Stimulated activated CD8-positive, alpha-beta memory T cell treated with anti-CD3 and anti-CD28 coated beads, Interleukin-4, amount 100 ng/mL, for 48 hours (primary cell): ENCODE measurements around the gene THBS1.

ENCODE experiments used
- DNase-seq: peaks from one replicate; pipeline ENCODE4 v3.0.0-alpha.2; 2020

Gene THBS1

GRCh38 chr15:39589815-39590644 is 9.2 kb downstream of the THBS1 start:
- no peak for DNase-seq

DNA sequence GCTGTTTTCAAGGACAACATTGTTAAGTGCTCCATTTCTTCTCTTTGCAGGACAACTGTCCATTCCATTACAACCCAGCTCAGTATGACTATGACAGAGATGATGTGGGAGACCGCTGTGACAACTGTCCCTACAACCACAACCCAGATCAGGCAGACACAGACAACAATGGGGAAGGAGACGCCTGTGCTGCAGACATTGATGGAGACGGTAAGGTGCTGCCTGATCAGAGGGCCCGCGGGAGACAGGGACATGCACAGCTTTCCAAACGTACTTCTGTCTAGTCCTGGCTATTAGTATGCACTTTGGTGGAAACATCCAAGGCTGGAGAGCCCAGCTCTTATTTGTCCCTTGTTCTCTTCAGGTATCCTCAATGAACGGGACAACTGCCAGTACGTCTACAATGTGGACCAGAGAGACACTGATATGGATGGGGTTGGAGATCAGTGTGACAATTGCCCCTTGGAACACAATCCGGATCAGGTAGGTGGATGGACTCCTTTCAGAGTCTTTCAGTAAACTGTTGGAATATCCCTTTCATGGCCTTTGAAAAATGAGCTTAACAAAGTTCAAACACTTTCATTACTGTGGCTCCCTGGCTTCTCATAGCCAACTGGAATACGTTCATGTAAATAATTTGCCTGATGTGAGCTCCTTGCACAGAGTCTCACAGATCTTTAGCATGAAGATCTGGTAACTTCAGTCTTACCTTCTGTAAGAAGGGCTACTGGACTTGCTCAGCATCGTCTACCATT is 10.4 kb downstream of the THBS1 start:
- no peak for DNase-seq

GRCh38 chr15:39591896-39592315 is 11.0 kb downstream of the THBS1 start:
- DNase-seq = no peak

GRCh38 chr15:39592500-39592899 is 11.6 kb downstream of the THBS1 start:
- DNase-seq = no peak

DNA sequence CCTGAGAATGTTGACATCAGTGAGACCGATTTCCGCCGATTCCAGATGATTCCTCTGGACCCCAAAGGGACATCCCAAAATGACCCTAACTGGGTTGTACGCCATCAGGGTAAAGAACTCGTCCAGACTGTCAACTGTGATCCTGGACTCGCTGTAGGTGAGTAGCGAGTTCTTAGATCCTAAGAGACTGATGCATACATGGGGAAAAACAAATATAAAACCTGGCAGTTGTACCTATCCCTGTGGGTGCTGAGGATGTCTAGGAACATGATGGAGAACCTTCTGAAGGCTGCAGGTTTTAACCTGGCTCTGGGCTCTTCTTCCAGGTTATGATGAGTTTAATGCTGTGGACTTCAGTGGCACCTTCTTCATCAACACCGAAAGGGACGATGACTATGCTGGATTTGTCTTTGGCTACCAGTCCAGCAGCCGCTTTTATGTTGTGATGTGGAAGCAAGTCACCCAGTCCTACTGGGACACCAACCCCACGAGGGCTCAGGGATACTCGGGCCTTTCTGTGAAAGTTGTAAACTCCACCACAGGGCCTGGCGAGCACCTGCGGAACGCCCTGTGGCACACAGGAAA is 12.3 kb downstream of the THBS1 start:
- no peak for DNase-seq

- DNase-seq = no peak
Measured at GRCh38 chr15:39593656-39594445, 13.0 kb downstream of the THBS1 start.

DNA sequence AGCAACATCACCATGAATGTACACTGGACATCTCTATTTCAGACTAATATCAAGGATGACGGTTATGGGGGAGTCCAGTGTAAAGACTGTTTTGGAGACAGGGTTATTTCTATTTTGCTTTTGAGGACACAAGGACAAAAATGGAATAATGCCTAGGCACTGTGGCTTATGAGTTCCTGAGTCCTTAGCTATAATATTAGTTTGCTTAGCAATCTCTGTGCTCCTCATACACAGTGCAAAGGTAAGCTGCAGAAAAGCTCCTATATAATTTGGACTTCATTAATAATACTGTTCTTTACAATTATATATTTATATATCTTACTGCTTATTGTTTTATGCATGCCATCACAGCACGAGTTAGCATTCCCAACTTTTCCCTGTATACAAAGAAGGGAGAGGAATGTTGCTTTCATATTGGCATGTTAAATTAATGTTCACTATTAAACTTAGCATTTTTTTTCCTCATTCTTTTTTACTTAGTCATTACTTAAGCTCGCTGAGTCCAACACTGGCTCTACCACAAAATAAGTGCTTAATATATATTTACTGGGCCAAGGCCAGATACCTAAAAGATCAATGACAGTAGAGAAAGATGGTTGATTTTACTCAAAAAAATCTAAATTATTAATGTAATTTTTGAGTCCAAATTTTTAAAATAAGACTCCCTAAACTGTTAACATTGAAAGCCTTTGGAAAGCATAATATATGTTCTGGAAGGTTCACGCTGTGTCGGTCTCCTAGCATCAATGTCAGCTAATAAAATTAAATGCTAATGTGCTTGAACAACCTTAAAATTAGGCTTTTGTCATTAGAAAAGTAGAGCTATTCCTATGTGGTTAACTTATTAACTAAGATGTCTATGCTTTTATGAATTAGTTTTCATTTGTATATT is 13.8 kb downstream of the THBS1 start:
- no peak for DNase-seq

DNA sequence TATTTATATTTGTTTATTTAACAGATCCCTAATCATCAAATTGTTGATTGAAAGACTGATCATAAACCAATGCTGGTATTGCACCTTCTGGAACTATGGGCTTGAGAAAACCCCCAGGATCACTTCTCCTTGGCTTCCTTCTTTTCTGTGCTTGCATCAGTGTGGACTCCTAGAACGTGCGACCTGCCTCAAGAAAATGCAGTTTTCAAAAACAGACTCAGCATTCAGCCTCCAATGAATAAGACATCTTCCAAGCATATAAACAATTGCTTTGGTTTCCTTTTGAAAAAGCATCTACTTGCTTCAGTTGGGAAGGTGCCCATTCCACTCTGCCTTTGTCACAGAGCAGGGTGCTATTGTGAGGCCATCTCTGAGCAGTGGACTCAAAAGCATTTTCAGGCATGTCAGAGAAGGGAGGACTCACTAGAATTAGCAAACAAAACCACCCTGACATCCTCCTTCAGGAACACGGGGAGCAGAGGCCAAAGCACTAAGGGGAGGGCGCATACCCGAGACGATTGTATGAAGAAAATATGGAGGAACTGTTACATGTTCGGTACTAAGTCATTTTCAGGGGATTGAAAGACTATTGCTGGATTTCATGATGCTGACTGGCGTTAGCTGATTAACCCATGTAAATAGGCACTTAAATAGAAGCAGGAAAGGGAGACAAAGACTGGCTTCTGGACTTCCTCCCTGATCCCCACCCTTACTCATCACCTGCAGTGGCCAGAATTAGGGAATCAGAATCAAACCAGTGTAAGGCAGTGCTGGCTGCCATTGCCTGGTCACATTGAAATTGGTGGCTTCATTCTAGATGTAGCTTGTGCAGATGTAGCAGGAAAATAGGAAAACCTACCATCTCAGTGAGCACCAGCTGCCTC is 14.7 kb downstream of the THBS1 start:
- no peak for DNase-seq

DNA sequence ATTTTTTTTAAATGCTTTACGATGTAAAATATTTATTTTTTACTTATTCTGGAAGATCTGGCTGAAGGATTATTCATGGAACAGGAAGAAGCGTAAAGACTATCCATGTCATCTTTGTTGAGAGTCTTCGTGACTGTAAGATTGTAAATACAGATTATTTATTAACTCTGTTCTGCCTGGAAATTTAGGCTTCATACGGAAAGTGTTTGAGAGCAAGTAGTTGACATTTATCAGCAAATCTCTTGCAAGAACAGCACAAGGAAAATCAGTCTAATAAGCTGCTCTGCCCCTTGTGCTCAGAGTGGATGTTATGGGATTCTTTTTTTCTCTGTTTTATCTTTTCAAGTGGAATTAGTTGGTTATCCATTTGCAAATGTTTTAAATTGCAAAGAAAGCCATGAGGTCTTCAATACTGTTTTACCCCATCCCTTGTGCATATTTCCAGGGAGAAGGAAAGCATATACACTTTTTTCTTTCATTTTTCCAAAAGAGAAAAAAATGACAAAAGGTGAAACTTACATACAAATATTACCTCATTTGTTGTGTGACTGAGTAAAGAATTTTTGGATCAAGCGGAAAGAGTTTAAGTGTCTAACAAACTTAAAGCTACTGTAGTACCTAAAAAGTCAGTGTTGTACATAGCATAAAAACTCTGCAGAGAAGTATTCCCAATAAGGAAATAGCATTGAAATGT is 15.6 kb downstream of the THBS1 start:
- no peak for DNase-seq

DNA sequence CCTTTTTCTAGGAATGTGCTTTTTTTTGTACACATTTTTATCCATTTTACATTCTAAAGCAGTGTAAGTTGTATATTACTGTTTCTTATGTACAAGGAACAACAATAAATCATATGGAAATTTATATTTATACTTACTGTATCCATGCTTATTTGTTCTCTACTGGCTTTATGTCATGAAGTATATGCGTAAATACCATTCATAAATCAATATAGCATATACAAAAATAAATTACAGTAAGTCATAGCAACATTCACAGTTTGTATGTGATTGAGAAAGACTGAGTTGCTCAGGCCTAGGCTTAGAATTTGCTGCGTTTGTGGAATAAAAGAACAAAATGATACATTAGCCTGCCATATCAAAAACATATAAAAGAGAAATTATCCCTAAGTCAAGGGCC is 16.5 kb downstream of the THBS1 start:
- DNase-seq = no peak

GRCh38 chr15:39597751-39598185 is 16.9 kb downstream of the THBS1 start:
- no peak for DNase-seq

GRCh38 chr15:39598186-39598850 is 17.4 kb downstream of the THBS1 start:
- DNase-seq = no peak

DNA sequence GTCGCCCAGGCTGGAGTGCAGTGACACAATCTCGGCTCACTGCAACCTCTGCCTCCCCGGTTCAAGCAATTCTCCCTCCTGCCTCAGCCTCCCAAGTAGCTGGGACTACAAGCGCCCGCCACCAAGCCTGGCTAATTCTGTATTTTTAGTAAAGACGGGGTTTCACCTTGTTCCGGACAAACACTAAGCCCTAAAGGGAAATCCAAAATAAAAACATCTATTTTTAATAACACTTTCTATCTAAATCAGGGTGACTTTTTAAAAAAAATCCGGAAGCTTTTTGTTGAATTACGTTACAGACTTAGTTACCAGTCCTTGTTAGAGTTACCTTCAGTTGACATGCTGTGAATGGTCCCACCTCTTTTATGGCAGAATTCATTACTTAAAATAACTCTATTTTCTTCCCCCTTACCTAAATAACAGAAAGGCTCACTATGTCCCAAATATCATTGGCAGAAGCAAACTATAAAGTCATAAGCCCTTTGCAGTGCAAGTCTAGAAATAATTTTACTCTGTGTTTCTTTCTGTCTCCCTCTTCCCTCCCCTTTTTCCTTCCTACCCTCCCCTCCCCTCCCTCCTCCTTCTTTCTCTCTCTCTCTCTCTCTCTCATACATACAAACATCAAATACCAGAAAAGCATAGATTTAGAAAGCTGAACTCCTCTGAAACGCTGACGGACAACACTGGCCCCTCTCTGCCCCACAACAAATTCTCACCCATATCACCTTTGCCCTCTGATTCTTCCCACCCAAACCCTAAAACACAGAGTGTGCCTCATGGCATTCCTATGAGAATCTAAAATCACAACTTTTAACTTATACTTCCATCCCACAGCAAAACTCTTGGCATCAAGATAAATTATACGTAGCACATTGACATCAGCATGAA is 18.3 kb downstream of the THBS1 start:
- DNase-seq = no peak

- no peak for DNase-seq
Measured at GRCh38 chr15:39599871-39600270, 19.0 kb downstream of the THBS1 start.

DNA sequence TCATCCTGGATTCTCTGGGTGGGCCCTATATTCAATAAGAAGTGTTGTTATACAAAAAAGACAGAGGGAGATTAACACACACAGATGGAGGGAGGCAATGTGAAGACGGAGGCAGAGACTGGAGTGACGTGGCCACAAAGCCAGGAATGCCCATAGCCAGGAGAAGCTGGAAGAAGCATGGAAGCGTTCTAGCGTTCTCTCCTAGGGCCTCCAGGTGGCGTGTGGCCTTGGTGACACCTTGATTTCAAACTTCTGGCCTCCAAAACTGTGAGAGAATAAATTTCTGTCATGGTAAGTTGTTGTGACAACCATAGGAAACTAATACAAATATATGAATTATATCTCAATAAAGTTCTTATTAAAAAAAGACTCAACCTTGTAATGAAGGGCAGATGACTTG is 21.3 kb downstream of the THBS1 start:
- DNase-seq = no peak

- DNase-seq = no peak
Measured at GRCh38 chr15:39605146-39605545, 24.3 kb downstream of the THBS1 start.

DNA sequence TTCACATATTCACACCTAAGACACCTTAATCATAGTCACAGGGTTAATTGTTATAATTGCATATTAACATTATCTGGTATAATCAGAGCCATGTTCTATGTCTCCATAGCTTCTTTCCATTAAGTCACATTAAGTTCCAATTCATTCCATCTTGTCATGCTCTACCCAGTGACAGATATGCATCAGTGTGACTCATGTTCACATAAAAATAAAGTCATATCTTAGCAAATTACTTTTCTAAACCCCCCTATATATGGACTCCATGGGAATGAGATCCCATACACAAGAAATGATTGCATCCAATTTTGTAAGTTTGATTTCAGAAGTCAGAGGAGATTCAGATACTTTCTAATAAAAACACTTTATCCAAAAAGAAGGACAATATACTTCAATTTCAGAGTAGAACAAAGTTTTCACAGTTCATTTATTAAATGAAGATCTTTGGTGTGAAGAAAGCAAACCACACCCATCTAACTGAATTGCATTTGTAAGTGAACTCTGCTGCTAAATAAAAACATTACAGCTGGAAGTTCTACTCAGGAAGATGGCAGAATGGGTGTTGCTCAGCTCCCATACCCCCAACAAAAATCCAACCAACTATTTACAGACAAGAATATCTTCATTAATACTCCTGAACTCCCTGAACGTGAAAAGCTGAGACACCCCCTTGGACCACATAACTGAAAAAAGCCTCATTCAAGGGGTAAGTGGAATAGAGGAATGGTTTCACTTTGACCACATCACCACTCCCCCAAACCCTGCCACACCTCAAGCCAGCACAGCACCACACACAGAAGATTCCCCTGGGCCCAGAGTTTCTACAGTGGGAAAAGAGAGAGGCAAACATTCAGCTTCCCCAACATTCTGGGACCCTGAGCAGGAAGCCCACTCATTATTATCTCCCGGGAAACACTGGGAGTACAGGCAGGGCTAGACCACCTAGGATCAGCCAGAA is 27.6 kb downstream of the THBS1 start:
- no peak for DNase-seq
